ENCODE measurements around the gene WBP2NL.
A peak's percentile ranks its signal among the peaks of the same experiment; 100 is the strongest.

WBP2NL gene

GRCh38 chr22:41978732-41979131 lies 19.9 kb upstream of the WBP2NL start:
- DNase-seq (ENCODE audit: low spot score): no peak

GRCh38 chr22:41979423-41980250 lies 19.0 kb upstream of the WBP2NL start:
- no peak for DNase-seq (ENCODE audit: low spot score)

GRCh38 chr22:41982865-41983264 lies 15.7 kb upstream of the WBP2NL start:
- DNase-seq (ENCODE audit: low spot score): no peak

GRCh38 chr22:41983513-41984405 lies 14.8 kb upstream of the WBP2NL start:
- DNase-seq (ENCODE audit: low spot score): no peak

- DNase-seq (ENCODE audit: low spot score): no peak
These were observed 11.3 kb upstream of the WBP2NL start for GRCh38 chr22:41987276-41987675.

GRCh38 chr22:41989246-41989645 lies 9.3 kb upstream of the WBP2NL start:
- DNase-seq (ENCODE audit: low spot score): no peak

GRCh38 chr22:41991111-41991510 lies 7.5 kb upstream of the WBP2NL start:
- no peak for DNase-seq (ENCODE audit: low spot score)

- DNase-seq (ENCODE audit: low spot score): no peak
These were observed 6.1 kb upstream of the WBP2NL start for GRCh38 chr22:41992496-41992895.

- no peak for DNase-seq (ENCODE audit: low spot score)
These were observed 3.4 kb upstream of the WBP2NL start for GRCh38 chr22:41995211-41995610.

GRCh38 chr22:41996826-41997225 lies 1.8 kb upstream of the WBP2NL start:
- DNase-seq (ENCODE audit: low spot score): no peak

- DNase-seq (ENCODE audit: low spot score): no peak
These were observed 1.9 kb downstream of the WBP2NL start for GRCh38 chr22:42000466-42000865.

GRCh38 chr22:42001121-42001520 lies 2.5 kb downstream of the WBP2NL start:
- DNase-seq (ENCODE audit: low spot score): peak; percentile 98

GRCh38 chr22:42001706-42002105 lies 3.1 kb downstream of the WBP2NL start:
- no peak for DNase-seq (ENCODE audit: low spot score)

- DNase-seq (ENCODE audit: low spot score): no peak
These were observed 9.3 kb downstream of the WBP2NL start for GRCh38 chr22:42007922-42008321.

- no peak for DNase-seq (ENCODE audit: low spot score)
These were observed 12.2 kb downstream of the WBP2NL start for GRCh38 chr22:42010778-42011177.

- DNase-seq (ENCODE audit: low spot score): no peak
These were observed 14.8 kb downstream of the WBP2NL start for GRCh38 chr22:42013385-42013784.

- no peak for DNase-seq (ENCODE audit: low spot score)
These were observed 17.5 kb downstream of the WBP2NL start for GRCh38 chr22:42016111-42016510.

- DNase-seq (ENCODE audit: low spot score): no peak
These were observed 19.6 kb downstream of the WBP2NL start for GRCh38 chr22:42018224-42018623.

GRCh38 chr22:42021571-42021970 lies 23.0 kb downstream of the WBP2NL start:
- DNase-seq (ENCODE audit: low spot score): no peak

GRCh38 chr22:42022162-42022847 lies 23.7 kb downstream of the WBP2NL start:
- no peak for DNase-seq (ENCODE audit: low spot score)

- DNase-seq (ENCODE audit: low spot score): no peak
These were observed 26.8 kb downstream of the WBP2NL start for GRCh38 chr22:42025421-42025820.

GRCh38 chr22:42026705-42027104 lies 28.1 kb downstream of the WBP2NL start:
- no peak for DNase-seq (ENCODE audit: low spot score)

Data from RKO (cell line).